Motor neuron (in vitro differentiated cells): ENCODE results near the gene ATP5MC2. TPM values are rescaled to one million over a fixed set of nuclear protein-coding genes. Genes with fewer than 3 reads are reported as not detected.

ENCODE experiments used
- ATAC-seq, 8 experiments: fragments of 200-7000 bp; cut with Tn5 transposase; replicated peaks in 6 of 8; 2 replicates each; pipeline ENCODE4 v1.8.0; 2021; ENCODE audit warnings: mild to moderate bottlenecking in 8 of 8, moderate library complexity in 8 of 8
- H3K27ac ChIP-seq, 2 donors: fragments of 250-450 bp; sonication (Bioruptor Pico); 2 replicates each; pipeline ENCODE4 v1.9.0; 2021; ENCODE audit warnings: antibody characterized with exemption in 2 of 2, mild to moderate bottlenecking in 2 of 2, moderate library complexity in 1 of 2
- H3K4me1 ChIP-seq, 2 donors: fragments of 250-450 bp; sonication (Bioruptor Pico); replicated peaks in 1 of 2; 2 replicates each; pipeline ENCODE4 v1.6.1; 2021; ENCODE audit warnings: antibody characterized with exemption in 2 of 2, mild to moderate bottlenecking in 2 of 2, moderate library complexity in 1 of 2
- H3K4me3 ChIP-seq, 5 donors: fragments of 250-450 bp; sonication (Bioruptor Pico); 2 replicates each; pipeline ENCODE4 v1.9.0; 2021; ENCODE audit warnings: antibody characterized with exemption in 5 of 5, mild to moderate bottlenecking in 5 of 5, moderate library complexity in 4 of 5
- WGBS, 10 experiments: fragments of 450-650 bp; shearing (Covaris generic); methylation state at CpG; one replicate each; pipeline ENCODE4 v1.0.0; 2022; 5-methylcytosine and 5-hydroxymethylcytosine counted together
- in situ Hi-C, 9 experiments: fragments of 400-800 bp; cut with MboI; loops; one replicate each; pipeline ENCODE4 v1.15.0; 2021; ENCODE audit warnings: low sequenced_read_pairs in 9 of 9, low pct_unique_long_range_greater_than_20kb in 2 of 9; ENCODE audit not compliant: unreplicated experiment in 9 of 9
- total RNA-seq, 8 experiments: library from RNA; unstranded; fragments of 300-600 nt; gene quantifications; 2 replicates each; pipeline versions ENCODE4 v1.2.3 to v1.2.4, GENCODE V29; 2022

The ATP5MC2 gene
- total RNA-seq, 8 experiments from 2014 or later: 318 to 563 (median 434) TPM

DNA sequence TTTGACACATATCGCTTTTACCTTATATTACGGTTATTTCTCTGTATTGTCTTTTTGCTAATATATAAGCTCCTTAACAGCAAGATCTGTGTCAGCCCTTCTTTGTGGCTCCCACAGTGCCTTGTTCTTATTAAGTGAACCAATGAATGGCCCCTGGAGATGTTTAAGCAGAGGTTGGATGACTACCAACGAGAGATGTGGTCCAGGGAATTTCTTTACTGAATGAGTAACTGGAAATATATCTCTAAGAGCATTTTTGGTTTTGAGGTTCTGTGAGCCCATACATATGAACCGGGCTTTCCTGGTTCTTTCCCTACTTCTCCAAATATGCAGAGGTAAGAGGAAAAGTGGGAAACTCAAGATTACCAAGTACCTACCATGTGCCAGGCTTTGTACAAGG, 27.9 kb upstream of the ATP5MC2 start:
- H3K4me1 ChIP-seq: peaks cover 0 to 9% of the 10 kb centered on the region in 2 donors
- ATAC-seq: no peak
- H3K4me3 ChIP-seq: no peak overlapping the region
- WGBS, 10 experiments: 0 to 74% (median 59%) methylated on average over 1 to 4 of the region's 4 CpGs; no CpG with 5 or more reads in 1 of the 10 experiments
- H3K27ac ChIP-seq: no peak overlapping the region
- in situ Hi-C loops: loop anchor here in 2 of 9 experiments (5.0 kb wide), 1 partner anchor 39 kb away; no protein-coding TSS in a partner anchor

DNA sequence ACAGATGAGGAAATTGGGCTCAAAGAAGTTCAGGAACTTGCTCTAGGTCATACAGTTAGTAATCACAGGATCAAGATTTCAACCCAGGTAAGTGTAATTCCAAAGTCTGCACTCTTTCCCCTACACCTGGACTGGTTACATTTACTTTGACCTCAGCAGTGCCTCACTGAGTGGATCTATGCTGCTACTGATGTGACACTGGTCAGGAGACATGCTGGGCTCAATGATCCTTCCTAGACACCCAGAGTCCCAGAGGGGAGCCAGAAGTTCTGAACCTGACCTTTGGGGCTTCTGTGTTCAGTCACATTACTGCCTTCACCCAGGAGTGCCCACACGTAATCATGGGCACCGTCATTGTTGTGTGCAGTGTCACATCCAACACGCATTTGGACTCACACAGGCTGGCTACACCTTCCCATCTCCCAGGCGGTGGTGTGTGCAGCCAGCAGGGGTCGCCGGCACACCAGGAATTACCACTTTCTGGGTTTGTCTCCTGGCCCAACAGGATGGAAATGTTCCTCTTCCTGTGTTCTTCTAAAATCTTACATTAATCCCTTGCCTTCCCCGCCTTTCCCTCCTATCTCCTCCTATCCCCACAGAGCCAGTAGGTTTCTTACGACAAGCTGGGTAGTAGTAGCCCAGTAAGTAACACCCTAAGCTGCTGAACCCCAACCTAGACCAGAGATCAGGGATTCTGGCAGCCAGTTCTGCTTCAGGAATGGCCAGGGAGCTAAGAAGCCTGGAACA, 25.8 kb upstream of the ATP5MC2 start:
- H3K4me3 ChIP-seq: no peak overlapping the region
- H3K4me1 ChIP-seq: peaks cover 6 to 18% of the 10 kb centered on the region in 2 donors
- no peak overlapping the region for H3K27ac ChIP-seq
- in situ Hi-C loops: loop anchor here in 2 of 9 experiments (5.0 kb wide), 1 partner anchor 41 kb away; no protein-coding TSS in a partner anchor
- 0 to 17% (median 0%) methylated on average over 1 to 4 of the region's 8 CpGs; no CpG with 5 or more reads in 5 of the 10 experiments for WGBS, 10 experiments
- ATAC-seq: peak; percentile 82 to 100 (median 90)

DNA sequence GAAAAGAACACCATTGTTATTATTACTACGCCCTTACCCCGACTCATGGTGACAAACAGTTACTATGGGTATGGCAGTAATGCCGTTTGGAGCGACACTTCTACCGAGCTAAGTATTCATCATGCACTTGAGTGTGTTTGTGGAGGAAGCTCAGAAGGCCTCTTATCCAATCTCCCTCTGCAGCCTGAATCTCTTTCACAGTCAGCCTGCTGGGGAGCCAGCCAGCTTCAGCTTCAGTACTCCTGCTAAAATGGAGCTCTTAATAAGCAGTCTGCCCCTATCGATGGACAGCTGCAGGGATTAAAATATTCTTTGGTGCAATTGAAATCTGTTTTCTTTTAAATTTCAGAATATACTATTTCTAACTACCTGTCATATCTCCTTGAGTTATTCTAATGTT, 24.7 kb upstream of the ATP5MC2 start:
- ATAC-seq: no peak
- H3K27ac ChIP-seq: no peak overlapping the region
- WGBS, 10 experiments: 0 to 54% (median 25%) methylated on average over 1 to 6 of the region's 6 CpGs; no CpG with 5 or more reads in 1 of the 10 experiments
- no peak overlapping the region for H3K4me3 ChIP-seq
- in situ Hi-C loops: loop anchor here in 2 of 9 experiments (5.0 kb wide), 1 partner anchor 42 kb away; no protein-coding TSS in a partner anchor
- H3K4me1 ChIP-seq: peaks cover 17 to 29% of the 10 kb centered on the region in 2 donors

DNA sequence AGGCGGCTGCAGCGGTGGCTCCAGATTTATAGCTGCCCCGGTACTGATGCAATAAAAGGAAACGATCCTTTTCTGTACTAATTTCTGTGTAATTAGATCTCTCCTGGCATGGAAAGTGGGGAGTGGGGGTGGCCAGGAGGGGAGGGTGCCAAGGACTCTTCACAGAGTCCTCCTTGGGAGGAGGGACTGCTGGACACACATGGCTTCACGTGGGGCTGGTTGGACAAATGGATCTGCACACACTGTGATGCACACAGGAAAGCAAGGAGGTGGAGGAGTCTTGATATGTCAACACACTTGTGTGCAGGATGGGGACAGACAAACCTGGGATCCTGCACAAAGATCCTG, 23.8 kb upstream of the ATP5MC2 start:
- in situ Hi-C loops: loop anchor here in 5 of 9 experiments (5.0 to 10.0 kb wide), 3 partner anchors 43 to 48 kb away; no protein-coding TSS in a partner anchor
- Histone ChIP-seq H3K27ac (no peak overlapping the region), H3K4me3 (no peak overlapping the region), H3K4me1 (peaks cover 26 to 37% of the 10 kb centered on the region in 2 donors)
- 33% methylated on average over 4 of the region's 5 CpGs; no CpG with 5 or more reads in 9 of the 10 experiments for WGBS, 10 experiments
- ATAC-seq: peak in 2 of 8 experiments; percentile 6 to 14

DNA sequence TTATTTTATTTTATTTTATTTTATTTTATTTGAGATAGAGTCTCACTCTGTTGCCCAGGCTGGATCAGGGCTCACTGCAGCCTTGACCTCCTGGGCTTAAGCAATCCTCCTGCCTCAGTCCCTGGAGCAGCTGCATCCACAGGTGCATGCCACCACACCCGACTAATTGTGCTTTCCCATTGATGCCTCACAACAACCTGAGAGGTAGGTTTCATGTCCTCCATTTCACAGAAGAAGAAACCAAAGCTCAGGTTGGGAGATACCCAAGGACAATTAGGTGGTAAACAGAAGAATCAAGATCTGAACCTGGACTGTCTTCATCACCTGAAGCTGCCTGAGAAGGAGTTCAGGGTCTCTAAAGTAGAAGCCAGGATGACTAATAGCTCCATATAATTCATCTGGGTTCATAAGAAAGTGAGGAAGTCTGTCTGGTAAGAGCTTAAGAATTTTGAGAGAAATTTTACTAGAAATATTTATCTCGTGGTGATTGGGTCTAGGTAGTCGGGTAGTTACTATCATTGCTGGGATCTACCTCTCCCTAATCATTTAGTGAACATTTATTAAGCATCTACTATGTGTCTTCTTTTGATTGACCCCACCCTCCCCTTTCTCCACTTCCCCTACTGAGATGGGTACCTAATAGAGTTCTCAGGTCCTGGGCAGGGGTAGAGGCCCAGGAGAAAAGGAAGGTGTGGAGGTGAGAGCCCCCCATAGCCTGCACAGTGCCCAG, 23.2 kb upstream of the ATP5MC2 start:
- Histone ChIP-seq H3K4me1 (peaks cover 29 to 42% of the 10 kb centered on the region in 2 donors), H3K27ac (no peak overlapping the region), H3K4me3 (no peak overlapping the region)
- ATAC-seq: no peak
- 0 to 55% (median 29%) methylated on average over 1 to 3 of the region's 3 CpGs; no CpG with 5 or more reads in 3 of the 10 experiments for WGBS, 10 experiments
- in situ Hi-C loops: loop anchor here in 3 of 9 experiments (5.0 to 10.0 kb wide), 2 partner anchors 46 to 48 kb away; no protein-coding TSS in a partner anchor

DNA sequence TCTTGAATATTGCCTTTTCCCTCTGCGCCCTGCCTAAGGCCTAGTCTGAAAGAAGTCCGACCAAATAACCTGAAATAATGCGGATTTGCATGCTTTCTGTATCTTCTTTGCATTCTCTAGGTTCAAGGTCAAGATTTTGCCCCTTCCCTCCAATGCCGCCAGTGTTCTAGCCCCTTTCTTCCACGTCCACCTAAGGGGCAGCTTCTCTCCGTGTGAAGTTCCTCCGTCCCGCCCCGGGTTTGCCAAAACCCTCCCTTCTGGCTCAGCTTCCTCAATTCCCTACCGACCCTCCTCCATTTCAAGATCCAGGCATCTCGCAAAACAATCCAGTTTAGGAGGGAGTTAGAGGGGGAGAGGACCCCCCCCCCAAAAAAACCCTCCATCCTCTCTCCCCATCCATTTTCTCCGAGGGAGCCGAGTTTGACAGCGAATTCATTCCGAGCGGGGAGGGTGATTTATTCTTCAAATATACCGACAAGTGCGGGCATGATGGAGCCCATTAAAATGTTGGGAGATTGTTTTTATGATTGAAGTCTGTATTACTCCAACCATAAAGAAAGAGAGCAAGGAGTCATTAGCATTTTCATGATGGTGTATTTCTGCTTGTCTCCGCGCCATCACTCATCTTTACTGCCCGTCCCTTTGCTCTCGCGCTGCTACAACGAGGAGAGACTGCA, 20.9 kb upstream of the ATP5MC2 start:
- ATAC-seq: peak in 4 of 8 experiments; percentile 3 to 48 (median 24)
- 0 to 69% (median 28%) methylated on average over 3 to 12 of the region's 24 CpGs for WGBS, 10 experiments
- Histone ChIP-seq H3K27ac (no peak overlapping the region), H3K4me1 (peaks cover 29 to 42% of the 10 kb centered on the region in 2 donors), H3K4me3 (peak overlapping the region in 4 of 5 donors; percentile 6 to 27 (median 10))
- in situ Hi-C loops: loop anchor here in 3 of 9 experiments (5.0 to 10.0 kb wide), 2 partner anchors 48 to 51 kb away; no protein-coding TSS in a partner anchor

DNA sequence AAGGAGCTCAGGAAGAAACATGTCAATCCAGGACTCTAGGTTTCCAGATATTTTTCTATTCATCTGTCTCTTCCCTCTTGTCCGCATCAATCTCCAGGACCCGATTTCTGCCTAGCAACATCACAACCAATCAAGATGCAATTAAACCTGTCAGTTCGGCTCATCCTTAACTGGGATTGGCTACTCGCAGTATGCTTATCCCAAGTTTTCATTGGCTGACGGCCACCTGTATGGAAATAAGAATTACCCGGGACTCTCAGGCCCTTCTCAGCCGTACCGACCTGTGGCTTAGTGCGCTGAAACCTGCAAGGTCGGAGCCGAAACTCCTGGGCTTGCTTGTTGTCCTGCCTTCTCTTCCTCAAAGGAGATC, 20.4 kb upstream of the ATP5MC2 start:
- H3K27ac ChIP-seq: no peak overlapping the region
- 0 to 28% (median 11%) methylated on average over 1 to 10 of the region's 11 CpGs; no CpG with 5 or more reads in 1 of the 10 experiments for WGBS, 10 experiments
- peak; percentile 60 to 83 (median 66) for ATAC-seq
- H3K4me1 ChIP-seq: peaks cover 29 to 42% of the 10 kb centered on the region in 2 donors
- in situ Hi-C loops: loop anchor here in 3 of 9 experiments (5.0 to 10.0 kb wide), 2 partner anchors 49 to 51 kb away; no protein-coding TSS in a partner anchor
- H3K4me3 ChIP-seq: peak overlapping the region in 4 of 5 donors; percentile 6 to 27 (median 16)

DNA sequence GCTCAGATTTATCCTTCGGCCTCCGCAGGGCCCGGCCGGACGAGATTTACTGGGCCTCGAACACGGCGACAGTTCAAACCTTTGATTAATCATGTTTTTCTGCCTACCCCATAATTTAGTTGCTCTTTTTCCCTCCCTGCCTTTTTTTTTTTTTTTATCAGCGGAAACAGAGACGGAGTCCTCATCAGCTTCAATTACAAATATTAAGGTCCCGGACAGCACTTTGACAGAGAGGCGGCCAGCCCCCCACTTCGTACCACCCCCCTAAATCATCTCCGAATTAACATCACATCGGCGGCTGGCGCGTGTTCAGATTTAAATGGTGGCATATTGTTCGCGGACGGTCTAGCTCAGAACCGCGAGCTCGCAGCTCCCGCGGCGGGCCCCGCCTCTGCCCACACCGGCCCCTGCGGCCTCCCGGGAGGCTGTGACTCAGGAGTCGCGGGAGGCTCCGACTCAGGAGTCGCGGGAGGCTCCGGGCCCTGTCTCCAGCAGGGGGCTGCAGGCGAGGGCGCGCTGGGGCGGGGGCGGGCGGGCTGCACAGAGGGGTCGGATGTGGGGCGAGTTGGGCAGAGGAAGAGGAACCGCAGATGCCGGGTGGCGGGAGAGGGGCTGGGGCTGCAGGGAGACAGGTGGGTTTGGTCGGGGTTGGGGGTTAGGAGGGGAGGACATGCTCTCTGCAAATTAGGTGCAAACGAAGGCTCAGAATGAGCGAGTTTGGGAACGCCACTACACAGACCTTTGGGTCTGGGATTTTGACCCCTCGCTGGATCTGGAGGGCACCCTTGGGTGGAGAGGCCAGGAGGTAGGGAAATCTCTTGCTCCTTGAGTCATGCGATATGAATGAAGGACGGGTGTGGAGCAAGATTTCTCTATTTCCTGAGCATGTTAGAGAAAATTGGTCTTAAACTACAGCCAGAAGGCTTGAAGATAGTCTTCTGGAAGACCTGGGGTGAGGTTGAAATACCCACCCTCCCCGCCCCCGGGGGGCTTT, 19.6 kb upstream of the ATP5MC2 start:
- WGBS, 10 experiments: 0 to 80% (median 21%) methylated on average over 2 to 16 of the region's 57 CpGs; no CpG with 5 or more reads in 1 of the 10 experiments
- H3K4me1 ChIP-seq: peaks cover 29 to 41% of the 10 kb centered on the region in 2 donors
- in situ Hi-C loops: loop anchor here in 3 of 9 experiments (5.0 to 10.0 kb wide), 2 partner anchors 49 to 52 kb away; no protein-coding TSS in a partner anchor
- peak overlapping the region in 3 of 5 donors; percentile 23 to 27 (median 24) for H3K4me3 ChIP-seq
- peak; percentile 60 to 90 (median 86) for ATAC-seq
- peak overlapping the region; percentile 12 to 18 for H3K27ac ChIP-seq

DNA sequence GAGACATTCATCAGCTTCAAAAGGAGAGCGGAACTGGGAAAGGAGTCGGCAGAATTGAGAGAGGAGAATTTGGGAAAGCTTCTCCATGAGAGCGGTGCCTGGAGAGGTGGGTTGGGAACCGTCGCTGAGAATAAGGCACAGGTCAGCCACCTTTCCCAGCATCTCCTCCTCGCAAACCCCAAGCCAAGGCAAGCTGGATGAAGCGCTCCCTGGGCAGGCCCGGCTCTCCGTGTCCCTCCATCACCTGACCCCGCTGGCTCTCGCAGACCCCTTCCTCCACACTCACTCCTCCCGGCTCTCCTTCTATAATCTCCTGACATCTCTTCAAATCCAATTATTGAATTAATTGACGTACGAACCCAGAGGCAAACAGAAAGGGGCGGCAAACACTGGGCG, 18.9 kb upstream of the ATP5MC2 start:
- in situ Hi-C loops: loop anchor here in 3 of 9 experiments (5.0 to 10.0 kb wide), 2 partner anchors 50 to 53 kb away; no protein-coding TSS in a partner anchor
- Histone ChIP-seq H3K27ac (peak overlapping the region; percentile 12 to 18), H3K4me3 (peak overlapping the region in 3 of 5 donors; percentile 23 to 27 (median 24)), H3K4me1 (peaks cover 29 to 38% of the 10 kb centered on the region in 2 donors)
- WGBS, 10 experiments: 14 to 63% (median 32%) methylated on average over 4 to 12 of the region's 16 CpGs; no CpG with 5 or more reads in 3 of the 10 experiments
- ATAC-seq: peak in 3 of 8 experiments; percentile 2 to 21 (median 19)

DNA sequence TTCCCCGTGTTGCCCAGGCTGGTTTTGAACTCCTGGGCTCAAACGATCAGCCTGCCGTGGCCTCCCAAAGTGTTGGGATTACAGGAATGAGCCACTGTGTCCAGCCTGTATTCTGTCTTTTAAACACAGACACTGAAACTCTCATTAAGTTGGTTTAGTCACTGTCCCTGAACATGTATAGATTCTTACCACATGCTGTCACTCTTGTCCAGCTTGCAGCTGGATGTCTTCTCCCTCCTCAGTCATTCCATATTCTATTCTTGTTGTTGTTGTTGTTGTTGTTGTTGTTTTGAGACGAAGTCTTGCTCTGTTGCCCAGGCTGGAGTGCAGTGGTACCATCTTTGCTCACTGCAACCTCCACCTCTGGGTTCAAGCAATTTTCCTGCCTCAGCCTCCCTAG, 12.3 kb upstream of the ATP5MC2 start:
- no peak overlapping the region for H3K4me3 ChIP-seq
- no peak for ATAC-seq
- whole genome bisulfite sequencing, 10 experiments: 20 to 83% (median 65%) methylated on average over 1 to 3 of the region's 4 CpGs; no CpG with 5 or more reads in 4 of the 10 experiments
- H3K4me1 ChIP-seq: no peaks in the 10 kb centered on the region
- in situ Hi-C loops: no loop called here
- H3K27ac ChIP-seq: no peak overlapping the region

DNA sequence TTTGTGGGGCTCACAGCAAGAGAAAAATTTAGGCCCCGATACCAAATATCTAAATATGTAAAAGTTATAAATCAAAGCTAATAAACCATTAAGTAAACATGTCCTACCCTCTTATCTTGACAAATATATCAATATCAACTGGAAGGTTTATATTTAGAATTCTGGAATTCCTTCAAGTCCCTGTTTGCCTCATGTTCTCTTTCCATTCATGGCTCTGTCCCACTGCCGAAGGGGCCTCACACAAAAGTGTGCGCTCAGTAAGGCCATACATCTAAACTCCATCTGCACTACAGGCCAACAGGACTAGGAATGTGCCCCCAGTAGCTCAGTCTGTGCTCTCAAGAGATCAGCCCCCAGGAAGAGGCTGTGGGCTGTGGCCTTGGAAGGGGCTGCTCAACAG, 10.6 kb upstream of the ATP5MC2 start:
- H3K4me3 ChIP-seq: no peak overlapping the region
- no peaks in the 10 kb centered on the region for H3K4me1 ChIP-seq
- in situ Hi-C loops: no loop called here
- H3K27ac ChIP-seq: no peak overlapping the region
- ATAC-seq: no peak
- WGBS, 10 experiments: 34 to 100% (median 89%) methylated on average over 2 to 3 of the region's 3 CpGs; no CpG with 5 or more reads in 4 of the 10 experiments
